Measurements from ENCODE around the gene GJC2.

DNA sequence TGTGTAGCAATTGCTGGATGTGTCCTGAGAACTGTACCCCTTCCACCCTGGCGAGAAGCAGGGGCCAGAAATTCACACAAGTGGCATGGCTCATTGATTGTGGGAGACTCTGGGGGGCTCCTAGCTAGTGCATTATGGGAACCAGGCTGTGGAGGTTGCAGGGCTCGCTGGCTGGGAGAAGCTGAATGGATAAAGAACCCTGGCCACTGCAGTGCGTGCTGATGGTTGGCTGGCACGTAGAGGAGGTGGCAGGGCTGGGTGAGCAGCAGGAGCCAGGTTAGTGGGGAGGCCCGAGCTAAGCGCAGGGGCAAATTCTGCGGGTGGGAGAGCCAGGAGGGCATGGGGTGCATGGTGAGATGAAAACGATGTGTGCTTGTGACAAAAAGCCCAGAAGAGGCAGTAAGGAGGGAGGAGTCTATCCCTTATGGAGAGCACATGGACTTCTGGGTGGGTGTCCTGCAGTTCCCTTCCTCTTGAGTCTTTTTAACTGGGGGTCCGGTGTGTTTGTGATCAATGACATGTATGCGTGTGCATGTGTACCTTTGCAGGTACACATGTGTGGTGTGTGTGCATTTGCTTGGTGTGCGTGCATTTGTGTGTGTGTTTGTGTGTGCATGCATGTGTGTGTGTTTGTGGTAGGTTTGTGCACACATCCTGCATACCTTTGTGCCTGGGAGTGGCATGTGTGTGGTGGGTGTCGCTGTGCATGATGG lies 6.1 kb upstream of the GJC2 start:
- TF ChIP-seq, protein P1, sequence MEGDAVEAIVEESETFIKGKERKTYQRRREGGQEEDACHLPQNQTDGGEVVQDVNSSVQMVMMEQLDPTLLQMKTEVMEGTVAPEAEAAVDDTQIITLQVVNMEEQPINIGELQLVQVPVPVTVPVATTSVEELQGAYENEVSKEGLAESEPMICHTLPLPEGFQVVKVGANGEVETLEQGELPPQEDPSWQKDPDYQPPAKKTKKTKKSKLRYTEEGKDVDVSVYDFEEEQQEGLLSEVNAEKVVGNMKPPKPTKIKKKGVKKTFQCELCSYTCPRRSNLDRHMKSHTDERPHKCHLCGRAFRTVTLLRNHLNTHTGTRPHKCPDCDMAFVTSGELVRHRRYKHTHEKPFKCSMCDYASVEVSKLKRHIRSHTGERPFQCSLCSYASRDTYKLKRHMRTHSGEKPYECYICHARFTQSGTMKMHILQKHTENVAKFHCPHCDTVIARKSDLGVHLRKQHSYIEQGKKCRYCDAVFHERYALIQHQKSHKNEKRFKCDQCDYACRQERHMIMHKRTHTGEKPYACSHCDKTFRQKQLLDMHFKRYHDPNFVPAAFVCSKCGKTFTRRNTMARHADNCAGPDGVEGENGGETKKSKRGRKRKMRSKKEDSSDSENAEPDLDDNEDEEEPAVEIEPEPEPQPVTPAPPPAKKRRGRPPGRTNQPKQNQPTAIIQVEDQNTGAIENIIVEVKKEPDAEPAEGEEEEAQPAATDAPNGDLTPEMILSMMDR (IDR thresholded peaks at IDR 0.05; ENCODE audit: poor library complexity, severe bottlenecking) = no peak
- TF ChIP-seq EP300 (conservative IDR thresholded peaks at IDR 0.05; ENCODE audit: poor library complexity, severe bottlenecking) = no peak
- no peak for TF ChIP-seq TAF1 (IDR thresholded peaks at IDR 0.05; ENCODE audit: low read depth)
- TF ChIP-seq, protein P2, sequence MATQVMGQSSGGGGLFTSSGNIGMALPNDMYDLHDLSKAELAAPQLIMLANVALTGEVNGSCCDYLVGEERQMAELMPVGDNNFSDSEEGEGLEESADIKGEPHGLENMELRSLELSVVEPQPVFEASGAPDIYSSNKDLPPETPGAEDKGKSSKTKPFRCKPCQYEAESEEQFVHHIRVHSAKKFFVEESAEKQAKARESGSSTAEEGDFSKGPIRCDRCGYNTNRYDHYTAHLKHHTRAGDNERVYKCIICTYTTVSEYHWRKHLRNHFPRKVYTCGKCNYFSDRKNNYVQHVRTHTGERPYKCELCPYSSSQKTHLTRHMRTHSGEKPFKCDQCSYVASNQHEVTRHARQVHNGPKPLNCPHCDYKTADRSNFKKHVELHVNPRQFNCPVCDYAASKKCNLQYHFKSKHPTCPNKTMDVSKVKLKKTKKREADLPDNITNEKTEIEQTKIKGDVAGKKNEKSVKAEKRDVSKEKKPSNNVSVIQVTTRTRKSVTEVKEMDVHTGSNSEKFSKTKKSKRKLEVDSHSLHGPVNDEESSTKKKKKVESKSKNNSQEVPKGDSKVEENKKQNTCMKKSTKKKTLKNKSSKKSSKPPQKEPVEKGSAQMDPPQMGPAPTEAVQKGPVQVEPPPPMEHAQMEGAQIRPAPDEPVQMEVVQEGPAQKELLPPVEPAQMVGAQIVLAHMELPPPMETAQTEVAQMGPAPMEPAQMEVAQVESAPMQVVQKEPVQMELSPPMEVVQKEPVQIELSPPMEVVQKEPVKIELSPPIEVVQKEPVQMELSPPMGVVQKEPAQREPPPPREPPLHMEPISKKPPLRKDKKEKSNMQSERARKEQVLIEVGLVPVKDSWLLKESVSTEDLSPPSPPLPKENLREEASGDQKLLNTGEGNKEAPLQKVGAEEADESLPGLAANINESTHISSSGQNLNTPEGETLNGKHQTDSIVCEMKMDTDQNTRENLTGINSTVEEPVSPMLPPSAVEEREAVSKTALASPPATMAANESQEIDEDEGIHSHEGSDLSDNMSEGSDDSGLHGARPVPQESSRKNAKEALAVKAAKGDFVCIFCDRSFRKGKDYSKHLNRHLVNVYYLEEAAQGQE (IDR thresholded peaks at IDR 0.05; ENCODE audit: borderline replicate concordance) = no peak
- TF ChIP-seq MXI1 (conservative IDR thresholded peaks at IDR 0.05; ENCODE audit: poor library complexity, severe bottlenecking) = no peak
- TF ChIP-seq POLR2AphosphoS5 (IDR thresholded peaks at IDR 0.05) = no peak
- no peak for TF ChIP-seq RAD21 (conservative IDR thresholded peaks at IDR 0.05)
- TF ChIP-seq EZH2 (IDR thresholded peaks at IDR 0.05; ENCODE audit: borderline replicate concordance, insufficient read depth, low read length, poor library complexity, severe bottlenecking) = no peak

All from neural cell (in vitro differentiated cells).